Psoas muscle (tissue), 8 donors: Measurements from ENCODE around the gene UGT1A10. TPM values are rescaled to one million over a fixed set of nuclear protein-coding genes. Genes with fewer than 3 reads are reported as not detected.
"Not testable (repeated sequence)": the region's sequence is repeated elsewhere in the genome, so short reads cannot be mapped to it uniquely, and the experiment has no call there.

Source experiments
- ATAC-seq, 4 donors: fragments of 200-7000 bp; cut with Tn5 transposase; one replicate each; pipeline ENCODE4 v1.9.1; 2020; ENCODE audit warnings: moderate library complexity in 3 of 4, mild to moderate bottlenecking in 2 of 4
- DNase-seq, 2 donors: peaks; one replicate each; pipeline ENCODE4 v3.0.0-alpha.2; 2020
- H3K27ac ChIP-seq: fragments of 200-600 bp; one replicate; pipeline ENCODE4 v1.8.0; 2022
- H3K27me3 ChIP-seq, 3 donors: fragments of 200-600 bp in 1 of 3; one replicate each; pipeline versions ENCODE4 v1.6.1 to v1.8.0; 2013 to 2022; ENCODE audit warnings: low read length in 2 of 3, mild to moderate bottlenecking in 2 of 3, moderate library complexity in 1 of 3; ENCODE audit not compliant: insufficient read depth in 3 of 3
- H3K36me3 ChIP-seq, 2 donors: fragments of 200-600 bp in 1 of 2; one replicate each; pipeline versions ENCODE4 v1.6.1 to v1.8.0; 2013 to 2022; ENCODE audit warnings: low read depth in 1 of 2, mild to moderate bottlenecking in 1 of 2, moderate library complexity in 1 of 2; ENCODE audit not compliant: insufficient read depth in 1 of 2
- H3K4me1 ChIP-seq: fragments of 200-600 bp; one replicate; pipeline ENCODE4 v1.8.0; 2022
- H3K4me3 ChIP-seq: fragments of 200-600 bp; one replicate; pipeline ENCODE4 v1.8.0; 2022; ENCODE audit warnings: mild to moderate bottlenecking
- H3K9me3 ChIP-seq: fragments of 200-600 bp; one replicate; pipeline ENCODE4 v1.8.0; 2022
- CTCF ChIP-seq: fragments of 200-600 bp; IDR thresholded peaks from one replicate; pipeline ENCODE4 v1.8.0; 2022; ENCODE audit warnings: antibody characterized with exemption
- WGBS, 3 donors: extraction: QIAGEN DNeasy Blood & Tissue Kit; methylation state at CpG; one replicate each; pipeline versions ENCODE4 v1.1.6 to v1.1.7; 2013; 5-methylcytosine and 5-hydroxymethylcytosine counted together
- intact Hi-C, 2 donors: fragments of 100-400 bp; cut with DNase I; formaldehyde crosslinking; loops; one replicate each; pipeline versions ENCODE4 v1.11.0 to v1.14.2; 2022
- long read RNA-seq, 2 donors: library from polyadenylated mRNA; unstranded; transcript quantifications; one replicate each; pipeline ENCODE4 v2.0.0, GENCODE V29; 2021
- polyA plus RNA-seq, 3 donors: library from polyadenylated mRNA; stranded (reverse); fragments of 200-250 nt; gene quantifications; one replicate each; pipeline ENCODE4 v1.2.3, GENCODE V29; 2013
- total RNA-seq, 4 donors: library from RNA; stranded (reverse); fragmentation: NEBNext Ultra II Directional in 2 of 4; extraction: Animal tissue kit (Norgen Biotek cat#: 25700) in 2 of 4; gene quantifications; one replicate each; pipeline versions ENCODE4 v1.2.1 to v1.2.4, GENCODE V29; 2021 to 2023
- donor health status: healthy with polysubstance abuse.
- donor health status: DM: no; HTN: no; CAD: no; lungs with moderate emphysema.
- donor health status: Bipolar disorder and iron deficiency.
- donor health status: healthy.
- donor health status: DM: yes; HTN: yes; CAD: no.
- donor health status: DM: no; HTN: no; CAD: no.
- donor health status: DM: no; HTN: no; CAD: no.
- donor health status: DM: yes; HTN: yes; CAD: no.

The UGT1A10 gene
- total RNA-seq (not detected), polyA plus RNA-seq (under 1 TPM in 1 of 3 donors, not detected in 2; 0.03 TPM)
- long read RNA-seq, donor 1: 0 reads
- long read RNA-seq, donor 2: 0 reads

DNA sequence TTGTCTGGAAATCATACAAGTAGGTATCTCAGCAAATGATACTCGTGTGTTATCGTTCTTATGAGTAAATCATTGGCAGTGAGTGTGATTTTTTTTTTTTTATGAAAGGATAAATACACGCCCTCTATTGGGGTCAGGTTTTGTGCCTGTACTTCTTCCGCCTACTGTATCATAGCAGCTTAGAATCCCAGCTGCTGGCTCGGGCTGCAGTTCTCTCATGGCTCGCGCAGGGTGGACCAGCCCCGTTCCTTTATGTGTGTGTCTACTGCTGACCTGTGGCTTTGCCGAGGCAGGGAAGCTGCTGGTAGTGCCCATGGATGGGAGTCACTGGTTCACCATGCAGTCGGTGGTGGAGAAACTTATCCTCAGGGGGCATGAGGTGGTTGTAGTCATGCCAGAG, at the start of gene UGT1A10:
Gene UGT1A10, plus strand, starts transcription at position 143 of the 400 bp plus-strand sequence. Its CDS starts 75 bp downstream, at position 218.
- intact Hi-C loops, H3K4me1 ChIP-seq, H3K9me3 ChIP-seq, H3K36me3 ChIP-seq, ATAC-seq, H3K27me3 ChIP-seq, H3K27ac ChIP-seq, H3K4me3 ChIP-seq, DNase-seq: not testable (repeated sequence)
- 80 to 83% (median 81%) methylated on average over 10 of the region's 10 CpGs for WGBS, 3 donors

DNA sequence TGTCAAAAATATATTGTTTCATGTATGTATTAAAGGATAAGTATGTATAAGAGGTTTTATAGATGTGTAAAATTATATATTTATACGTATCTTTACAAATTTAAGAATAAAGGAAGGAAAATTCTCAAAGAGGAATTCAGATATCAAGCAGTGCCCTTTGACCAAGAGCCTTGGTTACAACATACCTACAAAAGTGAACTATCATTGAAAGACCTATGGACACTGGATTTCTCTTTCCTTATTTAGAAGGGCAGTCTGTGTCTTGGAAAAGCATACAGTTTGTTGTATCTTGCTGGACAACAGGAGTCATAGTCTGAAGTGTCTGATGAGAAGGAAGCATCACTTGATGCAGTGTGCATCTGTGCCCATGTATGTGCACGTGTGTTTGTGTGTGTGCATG, 47.8 kb upstream of the UGT1A10 start:
- intact Hi-C loops: no loop called here
- ATAC-seq: no peak
- Histone ChIP-seq H3K4me1 (no peaks in the 10 kb centered on the region), H3K4me3 (no peak overlapping the region), H3K36me3 (no peaks in the 10 kb centered on the region), H3K27me3 (peaks cover 0 to 2% (median 0%) of the 10 kb centered on the region in 3 donors), H3K9me3 (no peaks in the 10 kb centered on the region), H3K27ac (no peak overlapping the region)
- WGBS, 3 donors: 90 to 94% (median 90%) methylated on average over 2 of the region's 2 CpGs
- TF ChIP-seq CTCF: no peak
- no peak for DNase-seq

DNA sequence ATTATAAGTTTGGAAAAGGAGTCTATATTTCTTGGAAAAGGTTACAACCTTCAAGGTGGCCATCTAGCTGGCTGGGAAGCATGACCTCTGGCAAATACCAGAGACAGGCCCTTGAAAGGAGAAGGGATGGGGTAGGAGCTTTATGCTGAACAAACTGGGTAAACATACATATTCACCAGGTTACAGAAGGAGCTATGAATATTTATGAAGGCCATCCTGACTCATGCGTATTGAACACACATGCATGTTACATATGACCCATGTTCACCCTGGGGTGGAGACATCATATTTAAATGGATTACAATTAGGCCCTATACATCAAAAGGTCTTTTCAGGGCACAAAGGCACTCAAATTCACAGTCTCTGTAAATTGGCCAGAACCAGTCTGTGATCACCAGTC, 43.5 kb upstream of the UGT1A10 start:
- not testable (repeated sequence) for DNase-seq
- WGBS, 3 donors: 90 to 100% (median 95%) methylated on average over 1 of the region's 1 CpG

GRCh38 chr2:233593201-233593600, 43.0 kb upstream of the UGT1A10 start:
- intact Hi-C loops: no loop called here
- Histone ChIP-seq H3K4me1 (no peaks in the 10 kb centered on the region), H3K36me3 (no peaks in the 10 kb centered on the region), H3K4me3 (no peak overlapping the region), H3K27ac (no peak overlapping the region), H3K27me3 (no peaks in the 10 kb centered on the region), H3K9me3 (no peaks in the 10 kb centered on the region)
- WGBS, 3 donors: 80 to 84% (median 82%) methylated on average over 8 of the region's 8 CpGs
- no peak for DNase-seq
- ATAC-seq: no peak
- no peak for TF ChIP-seq CTCF

More for the DNA sequence above, 43.5 kb upstream of the UGT1A10 start:
- H3K27me3 ChIP-seq, H3K4me1 ChIP-seq, H3K36me3 ChIP-seq, H3K4me3 ChIP-seq, H3K9me3 ChIP-seq, ATAC-seq, intact Hi-C loops, H3K27ac ChIP-seq: not testable (repeated sequence)

- Histone ChIP-seq H3K27me3 (peaks cover 0 to 5% (median 0%) of the 10 kb centered on the region in 3 donors), H3K9me3 (no peaks in the 10 kb centered on the region), H3K36me3 (no peaks in the 10 kb centered on the region), H3K4me3 (no peak overlapping the region), H3K27ac (no peak overlapping the region), H3K4me1 (no peaks in the 10 kb centered on the region)
- DNase-seq: no peak
- WGBS, 3 donors: 61 to 71% (median 65%) methylated on average over 1 of the region's 1 CpG
- no peak for ATAC-seq
- TF ChIP-seq CTCF: no peak
- intact Hi-C loops: no loop called here
Measured at GRCh38 chr2:233597522-233597921, 38.7 kb upstream of the UGT1A10 start.

DNA sequence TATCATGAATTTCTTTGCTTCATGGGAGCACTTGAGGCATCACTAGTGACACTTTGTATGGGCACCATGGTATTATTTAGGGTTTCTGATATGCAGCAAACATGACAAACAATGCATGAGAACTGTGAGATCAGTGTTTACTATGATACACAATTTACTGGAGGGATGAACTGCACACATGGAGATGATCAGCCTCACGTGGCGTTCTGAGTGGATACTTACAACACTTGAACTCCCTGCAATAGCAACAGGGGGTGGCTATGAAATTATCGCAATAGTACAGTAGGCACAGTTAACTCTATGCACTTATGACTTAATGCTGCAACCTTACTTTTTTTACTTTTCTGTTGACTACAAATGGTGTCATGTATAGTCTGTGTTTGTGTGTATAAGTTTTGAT, 37.3 kb upstream of the UGT1A10 start:
- H3K27ac ChIP-seq: no peak overlapping the region

More for the DNA sequence above, 37.3 kb upstream of the UGT1A10 start:
- DNase-seq: no peak
- H3K27me3 ChIP-seq: peaks cover 0 to 5% (median 0%) of the 10 kb centered on the region in 3 donors
- 76 to 81% (median 81%) methylated on average over 3 of the region's 3 CpGs for WGBS, 3 donors
- H3K4me1 ChIP-seq: no peaks in the 10 kb centered on the region
- ATAC-seq: no peak
- H3K9me3 ChIP-seq: no peaks in the 10 kb centered on the region
- H3K4me3 ChIP-seq: no peak overlapping the region
- intact Hi-C loops: no loop called here
- no peaks in the 10 kb centered on the region for H3K36me3 ChIP-seq
- TF ChIP-seq CTCF: no peak
